Lower lobe of right lung (tissue), 2 donors: ENCODE data around the gene SGK1. TPM values are rescaled to one million over a fixed set of nuclear protein-coding genes. Genes with fewer than 3 reads are reported as not detected.

Experiments used
- ATAC-seq, 2 donors: fragments of 200-7000 bp; cut with Tn5 transposase; one replicate each; pipeline ENCODE4 v1.9.1; 2020 to 2022; ENCODE audit warnings: mild to moderate bottlenecking in 2 of 2, moderate library complexity in 2 of 2
- DNase-seq: peaks from one replicate; pipeline ENCODE4 v3.0.0-alpha.2; 2020
- H3K27ac ChIP-seq: fragments of 200-600 bp; one replicate; pipeline ENCODE4 v1.8.0; 2022
- H3K27me3 ChIP-seq: fragments of 200-600 bp; one replicate; pipeline ENCODE4 v1.8.0; 2022; ENCODE audit warnings: low read depth
- H3K36me3 ChIP-seq: fragments of 200-600 bp; one replicate; pipeline ENCODE4 v1.8.0; 2022; ENCODE audit warnings: mild to moderate bottlenecking
- H3K4me1 ChIP-seq: fragments of 200-600 bp; one replicate; pipeline ENCODE4 v1.8.0; 2022
- H3K4me3 ChIP-seq: fragments of 200-600 bp; one replicate; pipeline ENCODE4 v1.8.0; 2022; ENCODE audit warnings: mild to moderate bottlenecking
- H3K9me3 ChIP-seq: fragments of 200-600 bp; one replicate; pipeline ENCODE4 v1.8.0; 2022
- intact Hi-C: fragments of 100-400 bp; cut with DNase I; formaldehyde crosslinking; loops from one replicate; pipeline ENCODE4 v1.11.0; 2022
- total RNA-seq: library from RNA; stranded (reverse); fragmentation: NEBNext Ultra II Directional; extraction: Animal tissue kit (Norgen Biotek cat#: 25700); gene quantifications from one replicate; pipeline ENCODE4 v1.2.1, GENCODE V29; 2021
- TF ChIP-seq, protein P1 (sequence below): fragments of 200-600 bp; IDR thresholded peaks from one replicate; pipeline ENCODE4 v1.8.0; 2022; ENCODE audit warnings: antibody characterized with exemption, mild to moderate bottlenecking
- donor health status: DM: no; HTN: yes; CAD: no; lungs with severe emphysema.

The SGK1 gene
- total RNA-seq, 1 donor from 2014 or later = 195 TPM

DNA sequence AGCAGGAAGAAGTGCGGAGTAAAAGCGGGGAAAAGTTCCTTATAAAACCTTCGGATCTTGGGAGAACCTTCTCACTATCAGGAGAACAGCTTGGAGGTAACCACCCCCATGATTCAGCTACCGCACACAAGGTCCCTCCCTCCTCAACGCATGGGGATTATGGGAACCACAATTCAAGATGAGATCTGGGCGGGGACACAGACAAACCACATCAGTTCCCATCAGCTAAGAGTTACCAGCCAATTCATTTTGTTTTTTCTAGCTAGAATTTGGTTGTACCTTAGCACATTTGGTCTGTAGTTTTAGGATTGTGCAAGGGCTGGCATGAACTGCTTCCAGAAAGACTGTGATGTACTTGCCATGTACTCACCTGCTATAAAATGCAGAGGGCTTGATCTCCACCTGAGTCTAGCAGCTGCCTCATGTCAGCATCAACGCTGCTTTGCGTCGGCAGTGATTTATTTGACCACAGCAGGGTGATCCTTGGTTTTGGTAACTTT is 170.8 kb downstream of the SGK1 start:
- TF ChIP-seq, protein P1, sequence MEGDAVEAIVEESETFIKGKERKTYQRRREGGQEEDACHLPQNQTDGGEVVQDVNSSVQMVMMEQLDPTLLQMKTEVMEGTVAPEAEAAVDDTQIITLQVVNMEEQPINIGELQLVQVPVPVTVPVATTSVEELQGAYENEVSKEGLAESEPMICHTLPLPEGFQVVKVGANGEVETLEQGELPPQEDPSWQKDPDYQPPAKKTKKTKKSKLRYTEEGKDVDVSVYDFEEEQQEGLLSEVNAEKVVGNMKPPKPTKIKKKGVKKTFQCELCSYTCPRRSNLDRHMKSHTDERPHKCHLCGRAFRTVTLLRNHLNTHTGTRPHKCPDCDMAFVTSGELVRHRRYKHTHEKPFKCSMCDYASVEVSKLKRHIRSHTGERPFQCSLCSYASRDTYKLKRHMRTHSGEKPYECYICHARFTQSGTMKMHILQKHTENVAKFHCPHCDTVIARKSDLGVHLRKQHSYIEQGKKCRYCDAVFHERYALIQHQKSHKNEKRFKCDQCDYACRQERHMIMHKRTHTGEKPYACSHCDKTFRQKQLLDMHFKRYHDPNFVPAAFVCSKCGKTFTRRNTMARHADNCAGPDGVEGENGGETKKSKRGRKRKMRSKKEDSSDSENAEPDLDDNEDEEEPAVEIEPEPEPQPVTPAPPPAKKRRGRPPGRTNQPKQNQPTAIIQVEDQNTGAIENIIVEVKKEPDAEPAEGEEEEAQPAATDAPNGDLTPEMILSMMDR = no peak
- H3K4me1 ChIP-seq = no peaks in the 10 kb centered on the region
- no peaks in the 10 kb centered on the region for H3K27me3 ChIP-seq
- intact Hi-C loops = no loop called here
- no peaks in the 10 kb centered on the region for H3K9me3 ChIP-seq
- no peak for DNase-seq
- no peak for ATAC-seq
- H3K36me3 ChIP-seq = no peaks in the 10 kb centered on the region
- H3K27ac ChIP-seq = no peak overlapping the region
- H3K4me3 ChIP-seq = no peak overlapping the region

DNA sequence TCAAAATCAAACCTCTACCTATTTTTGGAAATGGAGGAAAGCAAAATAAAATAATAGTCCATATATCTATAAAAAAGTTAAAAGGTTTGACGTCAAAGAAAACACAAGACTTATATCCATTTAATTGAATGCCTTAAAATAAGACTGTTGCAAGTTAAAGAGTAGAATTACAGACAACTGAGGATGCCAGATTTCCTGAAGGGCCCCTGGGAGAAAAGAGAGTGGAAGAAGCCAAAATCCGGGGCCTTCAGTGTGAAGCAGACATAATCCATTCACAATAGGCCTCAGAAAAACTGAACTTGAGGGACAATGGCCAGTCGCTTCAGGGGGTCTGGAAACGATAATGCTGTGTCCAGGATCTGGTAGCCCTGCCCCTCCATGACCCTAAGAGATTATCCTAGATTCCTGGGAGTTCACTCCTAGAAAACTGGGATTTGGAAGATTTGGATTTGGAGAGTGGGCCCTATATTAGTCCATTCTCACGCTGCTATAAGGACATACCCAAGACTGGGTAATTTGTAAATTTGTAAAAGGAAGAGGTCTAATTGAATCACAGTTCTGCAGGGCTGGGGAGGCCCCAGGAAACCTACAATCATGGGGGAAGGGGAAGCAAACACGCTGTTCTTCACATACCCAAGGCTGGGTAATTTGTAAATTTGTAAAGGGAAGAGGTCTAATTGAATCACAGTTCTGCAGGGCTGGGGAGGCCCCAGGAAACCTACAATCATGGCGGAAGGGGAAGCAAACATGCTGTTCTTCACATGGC is 171.5 kb downstream of the SGK1 start:
- DNase-seq = no peak
- H3K4me3 ChIP-seq = no peak overlapping the region
- no peaks in the 10 kb centered on the region for H3K4me1 ChIP-seq
- H3K27ac ChIP-seq = no peak overlapping the region
- ATAC-seq = no peak
- no peaks in the 10 kb centered on the region for H3K9me3 ChIP-seq
- H3K27me3 ChIP-seq = no peaks in the 10 kb centered on the region
- H3K36me3 ChIP-seq = no peaks in the 10 kb centered on the region
- TF ChIP-seq, protein P1 = no peak
- intact Hi-C loops = no loop called here

- intact Hi-C loops = no loop called here
- ATAC-seq (no peak), DNase-seq (no peak)
- no peaks in the 10 kb centered on the region for H3K27me3 ChIP-seq
- H3K9me3 ChIP-seq = no peaks in the 10 kb centered on the region
- no peak overlapping the region for H3K4me3 ChIP-seq
- no peaks in the 10 kb centered on the region for H3K4me1 ChIP-seq
- TF ChIP-seq, protein P1 = no peak
- no peaks in the 10 kb centered on the region for H3K36me3 ChIP-seq
- H3K27ac ChIP-seq = no peak overlapping the region
Observed at GRCh38 chr6:134145786-134146185, 172.1 kb downstream of the SGK1 start.

DNA sequence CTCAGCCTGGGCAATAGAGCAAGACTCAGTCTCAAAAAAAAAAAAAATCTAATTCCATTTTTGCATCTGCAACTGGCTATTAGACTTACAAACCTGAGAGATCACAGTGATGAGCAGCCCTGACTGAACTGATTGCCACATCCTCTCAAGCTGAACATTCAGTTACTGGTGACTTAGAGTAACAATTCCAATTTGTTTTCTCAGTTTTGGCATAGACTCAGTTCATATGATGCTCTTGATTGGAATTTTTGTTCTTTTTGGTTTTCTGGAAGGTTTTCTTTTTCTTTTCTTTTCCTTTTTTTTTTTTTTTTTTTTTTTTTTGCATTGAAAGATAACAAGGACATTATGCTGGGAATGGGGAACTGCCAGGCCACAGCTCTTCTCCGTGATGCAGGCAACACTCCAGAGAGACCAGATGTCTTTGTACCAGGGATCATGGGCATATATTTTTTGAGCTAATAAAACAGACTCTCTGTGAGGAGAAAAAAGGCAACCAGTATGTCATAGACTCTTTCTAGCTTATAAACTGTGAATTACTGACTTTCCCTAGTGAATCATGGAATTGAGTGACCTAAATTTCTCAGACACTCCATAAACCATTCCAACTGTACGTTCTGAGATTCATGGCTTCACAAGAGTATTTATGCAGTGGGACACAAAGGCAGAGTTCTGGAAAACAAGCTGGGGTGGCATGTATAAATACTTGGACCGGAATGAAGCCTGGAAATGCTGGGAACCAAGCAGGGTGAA is 179.5 kb downstream of the SGK1 start:
- ATAC-seq = no peak
- Histone ChIP-seq H3K27ac (no peak overlapping the region), H3K9me3 (no peaks in the 10 kb centered on the region), H3K27me3 (no peaks in the 10 kb centered on the region), H3K4me3 (no peak overlapping the region), H3K36me3 (no peaks in the 10 kb centered on the region), H3K4me1 (no peaks in the 10 kb centered on the region)
- no peak for DNase-seq
- intact Hi-C loops = no loop called here
- TF ChIP-seq, protein P1 = no peak

DNA sequence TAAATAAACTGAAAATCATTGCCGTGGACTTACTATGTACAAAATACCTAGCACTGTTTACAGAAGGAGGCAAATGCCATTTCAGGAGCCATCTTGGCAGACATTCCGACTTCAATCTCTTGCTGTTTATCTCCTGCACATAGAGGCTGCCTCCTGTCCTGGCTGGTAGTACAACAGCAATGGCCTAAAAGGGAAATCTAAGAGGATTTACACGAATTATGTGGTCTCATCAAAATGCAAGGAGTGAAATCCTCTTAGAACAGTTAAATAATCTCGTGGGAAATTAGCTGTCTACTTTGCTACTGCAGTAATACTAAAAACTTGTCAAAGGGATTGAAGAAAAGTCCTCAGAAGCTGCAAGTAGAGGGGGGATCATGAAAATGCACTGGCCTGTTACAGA is 183.3 kb downstream of the SGK1 start:
- intact Hi-C loops = no loop called here
- no peak overlapping the region for H3K27ac ChIP-seq
- no peak overlapping the region for H3K4me3 ChIP-seq
- H3K27me3 ChIP-seq = no peaks in the 10 kb centered on the region
- no peaks in the 10 kb centered on the region for H3K4me1 ChIP-seq
- no peaks in the 10 kb centered on the region for H3K36me3 ChIP-seq
- no peak for ATAC-seq
- TF ChIP-seq, protein P1 = no peak
- no peak for DNase-seq
- no peaks in the 10 kb centered on the region for H3K9me3 ChIP-seq
